Testis (tissue), 3 donors: ENCODE data around the gene NASP. TPM values are rescaled to one million over a fixed set of nuclear protein-coding genes. Genes with fewer than 3 reads are reported as not detected.

Experiments
- DNase-seq: peaks from one replicate; pipeline ENCODE4 v3.0.0-alpha.2; 2019
- H3K27ac ChIP-seq, 2 donors: fragments of 200-600 bp; sonication (generic); one replicate each; pipeline ENCODE4 v1.5.1; 2019
- H3K27me3 ChIP-seq: fragments of 200-600 bp; sonication (generic); one replicate; pipeline ENCODE4 v1.5.1; 2019
- H3K36me3 ChIP-seq: fragments of 200-600 bp; sonication (generic); one replicate; pipeline ENCODE4 v1.5.1; 2017; ENCODE audit warnings: low read depth; ENCODE audit errors: missing control alignments
- H3K4me1 ChIP-seq: fragments of 200-600 bp; sonication (generic); one replicate; pipeline ENCODE4 v1.5.1; 2019
- H3K4me3 ChIP-seq, 2 donors: fragments of 200-600 bp; sonication (generic); one replicate each; pipeline ENCODE4 v1.5.1; 2017 to 2019
- H3K9me3 ChIP-seq: fragments of 200-600 bp; sonication (generic); one replicate; pipeline ENCODE4 v1.5.1; 2017
- POLR2A ChIP-seq: fragments of 450-650 bp; IDR thresholded peaks from one replicate; pipeline ENCODE4 v1.6.1; 2017; ENCODE audit warnings: antibody characterized with exemption, mild to moderate bottlenecking, moderate library complexity
- WGBS, 2 donors: methylation state at CpG; one replicate each; pipeline ENCODE4 v1.1.5; 2018; 5-methylcytosine and 5-hydroxymethylcytosine counted together
- intact Hi-C: fragments of 100-400 bp; cut with DNase I; formaldehyde crosslinking; loops from one replicate; pipeline ENCODE4 v1.15.1; 2023; ENCODE audit warnings: low total_unique reads
- polyA plus RNA-seq: library from polyadenylated mRNA; stranded (reverse); fragments of 350-450 nt; fragmentation: Illumina TruSeq; extraction: RNeasy Lipid Tissue Mini Kit (QIAGEN cat#74804); gene quantifications from one replicate; pipeline ENCODE4 v1.2.3, GENCODE V29; 2014; ENCODE audit warnings: low read depth, low replicate concordance; ENCODE audit not compliant: insufficient read depth
- total RNA-seq, 2 donors: library from RNA; depleted of rRNA; stranded (reverse); fragments of >200 nt; gene quantifications; one replicate each; pipeline ENCODE4 v1.2.3, GENCODE V29; 2016
- TF ChIP-seq, protein P1 (sequence below), 3 experiments: fragments of 450-650 bp in 2 of 3; fragments of 200-600 bp in 1 of 3; sonication (generic) in 1 of 3; IDR thresholded peaks; one replicate each; pipeline ENCODE4 v1.5.1; 2016 to 2019; ENCODE audit warnings: antibody characterized with exemption in 3 of 3, mild to moderate bottlenecking in 2 of 3, moderate library complexity in 1 of 3

NASP gene
- total and polyA plus RNA-seq, 3 donors from 2014 or later, result 184 to 206 (median 194) TPM

DNA sequence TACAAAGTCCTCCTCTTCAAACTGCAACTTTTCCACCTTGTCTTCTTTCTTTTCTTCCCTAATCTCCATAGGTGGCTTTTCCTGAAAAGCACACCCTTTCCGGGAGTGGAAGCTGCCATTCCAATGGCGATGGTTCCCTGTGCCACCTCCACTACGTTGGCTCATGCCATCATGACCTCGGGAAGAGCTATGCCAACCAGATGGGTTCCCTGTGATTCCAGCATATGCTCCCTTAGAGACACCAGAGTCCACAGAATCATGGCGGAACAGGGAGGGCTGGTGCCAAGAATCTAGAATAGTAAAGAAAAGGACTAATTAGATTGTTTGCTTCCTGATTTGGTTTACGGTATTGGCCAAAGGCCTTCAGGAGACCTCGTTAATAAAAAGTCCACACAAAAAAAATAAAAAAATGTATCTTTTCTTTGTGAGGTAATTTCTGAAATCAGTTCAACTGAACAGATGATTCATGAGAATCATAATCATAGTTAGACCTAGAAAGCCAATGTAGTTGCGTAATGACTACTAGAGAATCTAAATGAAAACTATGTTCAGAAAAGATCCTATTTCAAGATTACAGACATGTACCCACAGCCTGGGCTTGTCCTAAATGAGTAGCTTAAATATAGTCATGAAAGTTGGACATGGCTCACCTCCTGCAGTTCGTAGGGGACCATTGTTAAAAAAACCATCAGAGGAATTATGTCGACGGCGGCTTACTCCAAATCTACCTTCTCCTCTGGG, 70.9 kb downstream of the NASP start:
- TF ChIP-seq, protein P1, sequence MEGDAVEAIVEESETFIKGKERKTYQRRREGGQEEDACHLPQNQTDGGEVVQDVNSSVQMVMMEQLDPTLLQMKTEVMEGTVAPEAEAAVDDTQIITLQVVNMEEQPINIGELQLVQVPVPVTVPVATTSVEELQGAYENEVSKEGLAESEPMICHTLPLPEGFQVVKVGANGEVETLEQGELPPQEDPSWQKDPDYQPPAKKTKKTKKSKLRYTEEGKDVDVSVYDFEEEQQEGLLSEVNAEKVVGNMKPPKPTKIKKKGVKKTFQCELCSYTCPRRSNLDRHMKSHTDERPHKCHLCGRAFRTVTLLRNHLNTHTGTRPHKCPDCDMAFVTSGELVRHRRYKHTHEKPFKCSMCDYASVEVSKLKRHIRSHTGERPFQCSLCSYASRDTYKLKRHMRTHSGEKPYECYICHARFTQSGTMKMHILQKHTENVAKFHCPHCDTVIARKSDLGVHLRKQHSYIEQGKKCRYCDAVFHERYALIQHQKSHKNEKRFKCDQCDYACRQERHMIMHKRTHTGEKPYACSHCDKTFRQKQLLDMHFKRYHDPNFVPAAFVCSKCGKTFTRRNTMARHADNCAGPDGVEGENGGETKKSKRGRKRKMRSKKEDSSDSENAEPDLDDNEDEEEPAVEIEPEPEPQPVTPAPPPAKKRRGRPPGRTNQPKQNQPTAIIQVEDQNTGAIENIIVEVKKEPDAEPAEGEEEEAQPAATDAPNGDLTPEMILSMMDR (IDR thresholded peaks at IDR 0.05), result no peak
- no peak for TF ChIP-seq POLR2A

DNA sequence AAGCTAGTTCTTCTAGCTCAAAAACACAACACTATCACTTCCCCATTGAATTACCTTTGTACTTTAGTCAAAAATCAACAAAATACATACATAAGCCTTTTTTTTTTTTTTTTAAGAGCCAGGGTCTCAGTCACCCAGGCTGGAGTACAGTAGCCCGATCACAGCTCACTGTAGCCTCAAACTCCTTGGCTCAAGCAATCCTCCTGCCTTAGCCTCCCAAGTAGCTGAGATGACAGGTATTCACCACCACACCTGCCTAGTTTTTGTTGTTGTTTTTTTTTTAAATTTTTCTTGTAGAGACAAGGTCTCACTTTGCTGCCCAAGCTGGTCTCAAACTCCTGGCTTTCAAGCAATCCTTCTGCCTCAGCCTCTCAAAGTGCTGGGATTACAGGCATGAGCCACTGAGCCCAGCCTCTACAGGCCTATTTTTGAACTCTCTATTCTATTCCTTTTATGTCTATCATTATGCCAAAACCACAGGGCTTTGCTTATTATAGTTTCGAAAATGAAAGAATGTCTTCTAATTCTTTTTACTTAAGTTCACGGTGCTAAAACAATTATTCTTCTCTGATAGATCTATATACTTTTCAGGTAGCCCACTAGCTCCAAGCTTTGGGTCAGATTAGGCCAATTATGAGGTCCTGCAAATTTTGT, 72.9 kb downstream of the NASP start:
- no peak for DNase-seq
- no peak overlapping the region for H3K4me3 ChIP-seq
- no peak overlapping the region for H3K27ac ChIP-seq
- H3K36me3 ChIP-seq, result no peaks in the 10 kb centered on the region
- no peaks in the 10 kb centered on the region for H3K4me1 ChIP-seq
- TF ChIP-seq, protein P1 (IDR thresholded peaks at IDR 0.05), result no peak
- H3K27me3 ChIP-seq, result no peaks in the 10 kb centered on the region
- intact Hi-C loops, result no loop called here
- H3K9me3 ChIP-seq, result no peaks in the 10 kb centered on the region
- WGBS, 2 donors, result 96 to 99% methylated on average over 3 of the region's 3 CpGs

More for the DNA sequence above, 70.9 kb downstream of the NASP start:
- intact Hi-C loops, result no loop called here
- H3K36me3 ChIP-seq, result no peaks in the 10 kb centered on the region
- WGBS, 2 donors, result 93 to 95% methylated on average over 12 of the region's 12 CpGs
- no peak overlapping the region for H3K4me3 ChIP-seq
- H3K4me1 ChIP-seq, result no peaks in the 10 kb centered on the region
- H3K9me3 ChIP-seq, result no peaks in the 10 kb centered on the region
- DNase-seq, result no peak
- H3K27ac ChIP-seq, result no peak overlapping the region
- H3K27me3 ChIP-seq, result no peaks in the 10 kb centered on the region

DNA sequence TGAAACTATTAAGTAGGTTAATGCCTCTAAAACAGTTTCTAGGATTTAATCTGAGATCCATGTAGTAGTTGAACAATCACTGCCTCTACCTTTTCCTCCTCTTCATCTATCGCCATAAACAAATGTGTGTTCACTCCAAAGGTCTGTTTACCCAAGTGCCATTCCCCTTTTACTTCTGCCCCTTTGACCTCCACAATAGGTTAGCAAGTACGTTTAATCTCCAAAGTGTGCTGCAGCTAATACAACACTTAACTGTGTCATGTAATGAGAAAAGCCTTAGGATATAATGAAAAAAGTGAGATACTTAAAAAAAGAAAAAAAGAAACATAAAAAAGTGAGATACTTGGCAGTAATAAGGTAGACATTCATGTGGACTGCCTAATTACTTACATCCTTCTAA, 74.3 kb downstream of the NASP start:
- TF ChIP-seq, protein P1 (IDR thresholded peaks at IDR 0.05), result no peak
- no peak for TF ChIP-seq POLR2A
- intact Hi-C loops, result no loop called here
- Histone ChIP-seq H3K36me3 (no peaks in the 10 kb centered on the region), H3K4me1 (no peaks in the 10 kb centered on the region), H3K27me3 (no peaks in the 10 kb centered on the region), H3K4me3 (no peak overlapping the region), H3K9me3 (no peaks in the 10 kb centered on the region), H3K27ac (no peak overlapping the region)
- no peak for DNase-seq
- 79 to 80% methylated on average over 2 of the region's 2 CpGs for WGBS, 2 donors

DNA sequence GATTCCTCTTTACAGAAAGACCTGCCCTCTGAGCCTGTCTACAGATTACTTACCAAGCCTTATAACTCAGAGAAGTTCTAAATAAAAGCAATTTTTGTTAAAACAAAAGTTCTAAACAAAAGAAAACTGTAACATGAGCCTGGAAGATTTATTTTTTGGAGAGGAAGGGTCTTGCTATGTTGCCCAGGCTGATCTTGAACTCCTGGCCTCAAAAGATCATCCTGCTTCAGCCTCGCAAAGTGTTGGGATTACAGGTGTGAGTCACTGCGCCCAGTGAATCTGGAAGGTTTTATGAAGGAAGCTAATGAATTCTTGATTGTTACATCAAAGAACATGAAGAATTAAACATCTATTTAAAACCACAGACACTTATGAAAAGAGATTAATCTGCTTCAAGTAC, 75.4 kb downstream of the NASP start:
- H3K36me3 ChIP-seq, result no peaks in the 10 kb centered on the region
- 96 to 100% methylated on average over 2 of the region's 2 CpGs for whole genome bisulfite sequencing, 2 donors
- H3K9me3 ChIP-seq, result no peaks in the 10 kb centered on the region
- no peaks in the 10 kb centered on the region for H3K4me1 ChIP-seq
- TF ChIP-seq POLR2A, result no peak
- TF ChIP-seq, protein P1 (IDR thresholded peaks at IDR 0.05), result no peak
- H3K27me3 ChIP-seq, result no peaks in the 10 kb centered on the region
- no peak overlapping the region for H3K27ac ChIP-seq
- DNase-seq, result no peak
- H3K4me3 ChIP-seq, result no peak overlapping the region
- intact Hi-C loops, result no loop called here
